Stomach smooth muscle (tissue), 2 donors: ENCODE results near the gene MAPT.

Experiments used
- H3K27ac ChIP-seq: one replicate; pipeline ENCODE4 v1.7.0; 2013; ENCODE audit warnings: mild to moderate bottlenecking, low read length, inconsistent platforms
- H3K27me3 ChIP-seq, 2 donors: one replicate each; pipeline ENCODE4 v1.7.0; 2013; ENCODE audit warnings: low read length in 2 of 2; ENCODE audit not compliant: insufficient read depth in 2 of 2, control insufficient read depth in 1 of 2
- H3K36me3 ChIP-seq, 2 donors: one replicate each; pipeline ENCODE4 v1.7.0; 2013; ENCODE audit warnings: low read length in 2 of 2; ENCODE audit not compliant: control insufficient read depth in 2 of 2, insufficient read depth in 2 of 2
- H3K4me1 ChIP-seq: one replicate; pipeline ENCODE4 v1.7.0; 2013; ENCODE audit warnings: low read length; ENCODE audit not compliant: control insufficient read depth, insufficient read depth
- H3K4me3 ChIP-seq, 2 donors: one replicate each; pipeline ENCODE4 v1.7.0; 2013; ENCODE audit warnings: low read length in 2 of 2
- H3K9ac ChIP-seq, 2 donors: one replicate each; pipeline ENCODE4 v1.7.0; 2013; ENCODE audit warnings: low read length in 2 of 2, mild to moderate bottlenecking in 1 of 2
- H3K9me3 ChIP-seq, 2 donors: one replicate each; pipeline ENCODE4 v1.7.0; 2013; ENCODE audit warnings: low read length in 2 of 2; ENCODE audit not compliant: control insufficient read depth in 2 of 2
- donor health status: healthy.
- donor health status: Pancreatic carcinoma.

The MAPT gene

DNA sequence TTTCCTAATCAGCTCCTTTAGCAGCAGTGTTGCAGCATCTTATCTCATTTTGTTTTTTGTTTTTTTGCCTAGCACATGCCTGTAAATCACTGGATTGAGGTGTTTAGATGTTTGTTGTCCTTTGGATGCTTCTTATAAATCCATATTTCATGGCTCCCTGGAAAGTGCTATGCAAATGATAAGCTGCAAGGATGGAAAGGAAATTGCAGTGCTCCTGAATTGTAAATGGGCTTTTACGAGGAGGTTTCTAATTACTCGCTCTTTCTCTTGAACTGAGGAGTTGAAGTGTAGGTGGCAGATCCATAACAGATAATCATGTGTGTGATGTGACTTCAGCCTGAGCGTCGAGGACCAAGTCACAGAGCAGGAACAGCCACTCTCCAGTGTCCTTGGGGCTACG, 45.0 kb downstream of the MAPT start:
- no peak overlapping the region for H3K9ac ChIP-seq
- no peak overlapping the region for H3K4me3 ChIP-seq
- no peaks in the 10 kb centered on the region for H3K9me3 ChIP-seq
- peaks cover 26% of the 10 kb centered on the region for H3K4me1 ChIP-seq
- no peaks in the 10 kb centered on the region for H3K36me3 ChIP-seq
- no peaks in the 10 kb centered on the region for H3K27me3 ChIP-seq
- H3K27ac ChIP-seq = no peak overlapping the region

DNA sequence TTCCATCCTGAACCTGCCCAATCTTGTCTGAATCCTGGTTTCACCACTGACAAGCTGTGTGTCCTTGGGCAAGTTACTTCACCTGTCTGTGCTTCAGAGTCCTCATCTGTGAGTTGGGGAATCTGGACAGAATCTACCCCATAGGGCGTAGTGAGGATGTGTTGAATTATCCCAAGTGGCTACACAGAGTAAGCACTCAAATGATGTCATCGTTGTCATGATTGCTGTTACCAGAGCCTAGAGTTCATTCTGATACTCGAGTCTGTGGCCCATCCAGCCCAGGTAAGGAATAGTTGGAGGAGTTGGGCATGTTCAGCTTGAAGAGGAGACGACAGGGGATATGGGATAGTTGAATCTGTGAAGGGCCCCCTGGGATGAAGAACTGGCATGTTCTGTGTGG, 45.9 kb downstream of the MAPT start:
- no peak overlapping the region for H3K9ac ChIP-seq
- no peak overlapping the region for H3K4me3 ChIP-seq
- H3K27ac ChIP-seq = peak overlapping the region; percentile 81
- H3K36me3 ChIP-seq = no peaks in the 10 kb centered on the region
- H3K27me3 ChIP-seq = no peaks in the 10 kb centered on the region
- no peaks in the 10 kb centered on the region for H3K9me3 ChIP-seq
- peaks cover 26% of the 10 kb centered on the region for H3K4me1 ChIP-seq

DNA sequence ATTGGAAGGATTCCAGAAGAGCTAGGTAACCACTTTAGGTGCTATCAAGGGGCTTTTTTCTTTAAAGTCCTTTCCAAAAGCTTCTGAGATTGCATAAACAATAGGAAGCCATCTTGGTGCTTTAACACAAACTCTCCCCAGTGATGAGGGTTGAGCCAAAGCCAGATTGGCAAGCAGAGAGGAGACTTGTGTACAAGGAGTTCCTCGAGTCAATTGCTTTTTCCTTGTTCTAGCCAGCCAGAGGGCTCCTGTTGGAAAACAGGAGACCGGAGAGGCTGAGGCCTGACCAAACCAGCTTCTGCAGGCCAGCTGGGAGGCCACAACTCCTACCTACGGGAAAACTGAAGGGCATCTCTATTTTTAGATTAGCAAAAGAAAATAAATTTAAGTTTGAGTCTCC, 46.5 kb downstream of the MAPT start:
- H3K36me3 ChIP-seq = no peaks in the 10 kb centered on the region
- no peaks in the 10 kb centered on the region for H3K27me3 ChIP-seq
- no peak overlapping the region for H3K4me3 ChIP-seq
- H3K27ac ChIP-seq = peak overlapping the region; percentile 81
- no peaks in the 10 kb centered on the region for H3K9me3 ChIP-seq
- peaks cover 26% of the 10 kb centered on the region for H3K4me1 ChIP-seq
- no peak overlapping the region for H3K9ac ChIP-seq

DNA sequence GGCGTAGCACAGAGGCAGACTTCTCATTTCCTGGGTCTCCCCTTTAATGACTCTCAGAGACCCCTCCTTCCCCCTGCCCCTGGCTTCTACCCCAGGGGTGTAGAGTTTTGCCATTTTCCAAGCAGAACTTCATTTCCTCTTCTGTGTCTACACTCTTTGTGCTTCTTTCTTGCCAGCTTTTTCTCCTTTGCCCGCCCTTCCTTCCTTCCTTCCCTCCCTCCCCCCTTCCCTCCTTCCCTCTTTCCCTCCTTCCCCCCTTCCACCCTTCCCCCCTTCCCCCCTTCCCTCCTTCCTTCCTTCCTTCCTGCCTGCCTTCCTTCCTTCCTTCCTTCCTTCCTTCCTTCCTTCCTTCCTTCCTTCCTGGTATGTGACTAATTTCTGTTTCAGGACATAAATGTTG, 47.0 kb downstream of the MAPT start:
- H3K27ac ChIP-seq = peak overlapping the region; percentile 81
- peaks cover 26% of the 10 kb centered on the region for H3K4me1 ChIP-seq

DNA sequence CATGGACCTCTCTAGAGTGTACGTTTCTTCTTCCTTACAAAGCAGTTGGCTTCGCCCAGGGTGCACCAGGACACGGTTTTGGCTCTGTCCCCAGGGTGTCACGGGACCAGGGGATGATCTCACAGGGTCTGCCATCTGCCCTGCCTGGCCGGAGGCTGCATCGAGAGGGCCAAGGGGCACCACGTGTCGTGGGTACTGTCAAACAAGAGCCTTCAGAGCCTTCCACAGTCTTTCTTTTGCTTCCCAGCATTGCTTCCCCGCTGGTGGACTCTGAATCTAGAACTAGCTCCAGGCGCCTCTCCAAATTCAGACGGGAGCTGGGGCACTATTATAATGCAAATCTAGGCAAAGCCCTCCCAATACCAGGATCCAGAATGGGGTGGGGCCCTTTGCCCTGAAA, 47.9 kb downstream of the MAPT start:
- H3K36me3 ChIP-seq = no peaks in the 10 kb centered on the region
- H3K27ac ChIP-seq = peak overlapping the region; percentile 37

More for the DNA sequence above, 47.0 kb downstream of the MAPT start:
- H3K9me3 ChIP-seq = no peaks in the 10 kb centered on the region
- H3K27me3 ChIP-seq = no peaks in the 10 kb centered on the region
- H3K36me3 ChIP-seq = no peaks in the 10 kb centered on the region
- no peak overlapping the region for H3K9ac ChIP-seq
- no peak overlapping the region for H3K4me3 ChIP-seq

DNA sequence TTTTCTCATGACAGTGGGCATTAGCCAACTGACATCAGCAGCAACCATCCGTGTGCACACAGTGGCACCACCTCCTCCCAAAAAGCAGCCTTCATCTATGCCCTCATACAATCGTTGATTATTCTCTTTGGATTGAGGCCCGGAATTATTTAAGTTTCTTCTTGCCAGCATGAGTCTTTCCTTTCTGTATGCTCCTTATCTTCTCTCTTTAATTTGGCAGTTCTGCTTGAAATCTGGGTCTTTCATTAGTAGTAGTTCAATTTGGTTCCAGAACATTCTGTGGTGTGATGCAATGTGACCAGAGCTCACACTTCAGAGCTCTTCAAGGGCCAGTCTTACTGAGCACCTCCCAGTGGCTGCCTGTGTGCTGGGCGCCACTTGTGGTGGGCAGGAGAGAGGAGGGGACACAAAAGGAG, 52.5 kb downstream of the MAPT start:
- Histone ChIP-seq H3K27me3 (peaks cover 0 to 6% of the 10 kb centered on the region in 2 donors), H3K9me3 (no peaks in the 10 kb centered on the region), H3K4me1 (peaks cover 26% of the 10 kb centered on the region), H3K27ac (peak overlapping the region; percentile 11), H3K36me3 (no peaks in the 10 kb centered on the region), H3K9ac (no peak overlapping the region), H3K4me3 (no peak overlapping the region)

More for the DNA sequence above, 47.9 kb downstream of the MAPT start:
- no peaks in the 10 kb centered on the region for H3K27me3 ChIP-seq
- no peak overlapping the region for H3K9ac ChIP-seq
- no peak overlapping the region for H3K4me3 ChIP-seq
- H3K4me1 ChIP-seq = peaks cover 26% of the 10 kb centered on the region
- no peaks in the 10 kb centered on the region for H3K9me3 ChIP-seq

DNA sequence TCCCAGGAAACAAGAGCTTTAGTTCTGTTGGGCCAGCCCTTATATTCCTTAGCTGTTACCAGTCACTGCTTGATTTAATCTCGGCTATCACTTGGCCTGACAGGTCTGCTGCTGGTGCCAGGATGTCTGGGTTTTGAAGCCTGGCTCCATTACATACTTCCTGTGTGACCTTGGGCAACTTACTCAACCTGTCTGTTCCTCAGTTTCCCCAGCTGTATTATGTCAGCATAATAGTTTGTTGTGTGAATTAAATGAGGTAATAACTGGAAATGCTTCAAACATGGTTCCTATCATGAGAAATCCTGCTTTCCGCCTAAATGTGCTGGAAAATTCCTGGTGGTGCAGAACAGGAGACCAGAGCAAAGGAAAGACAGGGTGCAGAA, 54.1 kb downstream of the MAPT start:
- H3K27me3 ChIP-seq = peaks cover 0 to 6% of the 10 kb centered on the region in 2 donors
- H3K9me3 ChIP-seq = no peaks in the 10 kb centered on the region
- H3K4me1 ChIP-seq = peaks cover 17% of the 10 kb centered on the region
- H3K9ac ChIP-seq = peak overlapping the region in 1 of 2 donors; percentile 58
- no peak overlapping the region for H3K27ac ChIP-seq
- H3K36me3 ChIP-seq = no peaks in the 10 kb centered on the region
- H3K4me3 ChIP-seq = peak overlapping the region; percentile 15 to 68

DNA sequence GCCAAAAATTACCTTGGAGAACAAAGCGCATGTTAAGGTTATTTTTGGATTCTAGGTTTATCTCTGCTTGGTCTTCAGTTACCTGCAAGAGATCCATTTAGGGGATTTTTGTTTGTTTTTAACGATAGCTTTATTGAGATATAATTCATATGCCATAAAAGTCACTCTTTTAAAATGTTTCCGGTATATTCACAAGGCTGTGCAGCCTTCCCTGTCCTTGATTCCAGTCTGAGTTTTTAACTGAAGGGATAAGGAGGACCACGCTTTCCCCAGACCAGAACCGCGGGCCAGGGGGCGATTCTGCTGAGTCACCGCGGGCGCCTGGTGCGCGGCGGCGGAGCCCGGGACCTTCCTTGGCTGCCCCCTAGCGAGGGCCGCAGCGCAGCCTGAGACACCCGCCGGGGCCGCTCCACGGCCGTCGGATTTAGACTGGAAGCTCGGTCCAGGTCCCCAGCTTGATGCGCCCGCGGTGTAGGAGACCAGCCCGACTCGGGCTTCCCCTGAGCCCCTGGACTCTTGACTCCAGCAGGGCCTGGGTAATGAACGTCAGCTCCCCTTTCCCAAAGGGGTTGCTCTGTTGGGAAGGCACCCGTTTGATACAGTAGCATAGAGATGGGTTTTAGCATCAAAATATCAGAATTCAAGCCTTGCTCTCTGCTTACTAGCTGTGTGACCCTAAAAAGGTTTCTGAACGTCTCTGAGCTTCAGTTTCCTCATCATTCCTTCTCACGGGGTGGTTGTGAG, 54.7 kb downstream of the MAPT start:
- Histone ChIP-seq H3K4me3 (peak overlapping the region; percentile 15 to 68), H3K9me3 (no peaks in the 10 kb centered on the region), H3K27ac (no peak overlapping the region), H3K9ac (peak overlapping the region in 1 of 2 donors; percentile 66), H3K36me3 (no peaks in the 10 kb centered on the region), H3K4me1 (peaks cover 15% of the 10 kb centered on the region), H3K27me3 (peaks cover 0 to 6% of the 10 kb centered on the region in 2 donors)

DNA sequence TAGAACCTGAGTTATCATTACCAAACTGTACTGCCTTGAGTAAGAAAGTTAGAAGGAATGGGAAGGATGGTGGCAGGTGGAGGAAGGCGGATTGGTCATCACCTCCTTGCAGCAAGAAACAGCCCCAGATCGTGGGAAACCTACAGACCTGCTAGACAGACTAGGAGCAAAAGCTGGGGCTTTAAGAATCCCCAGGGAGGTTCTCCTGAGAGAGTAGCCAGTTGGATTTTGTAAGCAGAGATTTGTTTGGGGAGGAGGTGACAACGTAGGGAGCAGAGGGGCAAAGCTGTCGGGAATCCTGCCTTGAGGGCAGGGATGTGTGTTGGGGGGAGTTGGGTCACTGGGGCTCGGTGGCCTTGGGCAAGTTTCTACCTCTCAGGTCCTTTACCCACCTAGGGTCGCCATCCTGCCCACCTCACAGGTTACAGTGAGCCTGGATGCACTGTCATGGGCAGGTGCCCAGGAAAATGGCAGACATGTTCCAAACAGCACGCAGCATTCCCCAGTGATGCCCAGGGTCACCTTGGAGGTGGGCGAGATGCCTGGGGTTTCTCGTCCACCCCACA, 55.5 kb downstream of the MAPT start:
- H3K9me3 ChIP-seq = no peaks in the 10 kb centered on the region
- H3K36me3 ChIP-seq = no peaks in the 10 kb centered on the region
- peaks cover 15% of the 10 kb centered on the region for H3K4me1 ChIP-seq
- peaks cover 0 to 6% of the 10 kb centered on the region in 2 donors for H3K27me3 ChIP-seq
- no peak overlapping the region for H3K9ac ChIP-seq
- no peak overlapping the region for H3K4me3 ChIP-seq
- no peak overlapping the region for H3K27ac ChIP-seq

DNA sequence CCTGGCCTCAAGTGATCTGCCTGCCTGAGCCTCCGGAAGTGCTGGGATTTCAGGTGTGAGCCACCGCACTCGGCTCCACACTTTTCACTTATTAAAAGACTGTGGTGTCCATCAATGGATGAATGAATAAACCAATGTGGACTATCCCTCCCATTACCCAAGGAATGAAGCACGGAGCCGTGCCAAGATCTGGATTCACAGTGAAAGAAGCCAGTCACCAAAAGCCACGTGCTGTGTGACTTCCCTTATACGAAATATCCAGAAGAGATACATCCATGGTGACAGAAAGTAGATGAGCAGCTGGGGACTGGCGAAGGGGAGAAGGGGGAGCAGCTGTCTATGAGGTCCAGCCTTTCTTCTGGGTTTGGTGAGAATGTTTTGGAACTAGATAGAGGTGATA, 56.5 kb downstream of the MAPT start:
- H3K9ac ChIP-seq = no peak overlapping the region
- H3K27me3 ChIP-seq = peaks cover 0 to 6% of the 10 kb centered on the region in 2 donors
- peaks cover 15% of the 10 kb centered on the region for H3K4me1 ChIP-seq
- no peak overlapping the region for H3K27ac ChIP-seq
- H3K4me3 ChIP-seq = no peak overlapping the region
- no peaks in the 10 kb centered on the region for H3K36me3 ChIP-seq
- H3K9me3 ChIP-seq = no peaks in the 10 kb centered on the region

DNA sequence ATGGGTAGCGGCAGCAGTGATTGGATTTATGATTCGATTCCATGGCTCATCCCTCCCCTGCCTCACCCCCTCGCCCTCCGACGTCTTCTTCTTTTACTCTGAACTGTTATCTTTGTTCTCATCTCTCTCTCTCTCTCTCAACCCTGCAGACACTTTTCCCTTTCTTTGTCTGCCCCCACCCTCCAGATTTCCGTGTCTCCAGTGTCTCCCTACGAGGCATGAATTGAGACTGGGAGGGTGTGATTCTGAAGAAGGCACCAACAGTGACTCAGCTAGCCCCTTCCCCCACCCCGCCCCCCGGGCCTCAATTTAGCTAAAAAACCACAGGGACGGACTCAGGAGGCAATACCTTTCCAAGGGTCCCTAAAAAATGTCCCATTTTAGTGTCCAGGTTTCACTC, 57.0 kb downstream of the MAPT start:
- Histone ChIP-seq H3K9me3 (no peaks in the 10 kb centered on the region), H3K4me1 (peaks cover 15% of the 10 kb centered on the region), H3K4me3 (no peak overlapping the region), H3K27ac (no peak overlapping the region), H3K9ac (no peak overlapping the region), H3K36me3 (no peaks in the 10 kb centered on the region), H3K27me3 (peaks cover 0 to 6% of the 10 kb centered on the region in 2 donors)
